ENCODE data around the gene CARD11.

GRCh38 chr7:2954433-2954853 lies 89.2 kb downstream of the CARD11 start:
- TF ChIP-seq CTCF (conservative IDR thresholded peaks at IDR 0.05; ENCODE audit: low read depth in 2 of 2) (no peak), EZH2 (IDR thresholded peaks at IDR 0.05; ENCODE audit: low read depth, unreplicated experiment) (no peak), EZH2phosphoT487 (IDR thresholded peaks at IDR 0.05; ENCODE audit: unreplicated experiment) (no peak), ETS1 (IDR thresholded peaks at IDR 0.05) (no peak), REST (IDR thresholded peaks at IDR 0.05; ENCODE audit: unreplicated experiment) (no peak), JUNB (IDR thresholded peaks at IDR 0.05; ENCODE audit: unreplicated experiment) (no peak), POLR2AphosphoS5 (IDR thresholded peaks at IDR 0.05; ENCODE audit: low read depth) (no peak), ZNF114 (CRISPR knock-in tag; IDR thresholded peaks at IDR 0.05) (no peak), NANOG (IDR thresholded peaks at IDR 0.05; ENCODE audit: borderline replicate concordance) (no peak), CREB1 (CRISPR knock-in tag; IDR thresholded peaks at IDR 0.05; ENCODE audit: low read depth) (no peak), STAT1 (IDR thresholded peaks at IDR 0.05; ENCODE audit: unreplicated experiment) (no peak)
